NOMO-1 treated with DMSO at 0.1 percent for 48 hours (cell line): ENCODE data around the gene PPP1R3F.

ENCODE experiments used
- DNase-seq: peaks from one replicate; lab custom pipeline; 2025; ENCODE audit not compliant: unreplicated experiment; lab: John Stamatoyannopoulos, UW

The PPP1R3F gene, protein sequence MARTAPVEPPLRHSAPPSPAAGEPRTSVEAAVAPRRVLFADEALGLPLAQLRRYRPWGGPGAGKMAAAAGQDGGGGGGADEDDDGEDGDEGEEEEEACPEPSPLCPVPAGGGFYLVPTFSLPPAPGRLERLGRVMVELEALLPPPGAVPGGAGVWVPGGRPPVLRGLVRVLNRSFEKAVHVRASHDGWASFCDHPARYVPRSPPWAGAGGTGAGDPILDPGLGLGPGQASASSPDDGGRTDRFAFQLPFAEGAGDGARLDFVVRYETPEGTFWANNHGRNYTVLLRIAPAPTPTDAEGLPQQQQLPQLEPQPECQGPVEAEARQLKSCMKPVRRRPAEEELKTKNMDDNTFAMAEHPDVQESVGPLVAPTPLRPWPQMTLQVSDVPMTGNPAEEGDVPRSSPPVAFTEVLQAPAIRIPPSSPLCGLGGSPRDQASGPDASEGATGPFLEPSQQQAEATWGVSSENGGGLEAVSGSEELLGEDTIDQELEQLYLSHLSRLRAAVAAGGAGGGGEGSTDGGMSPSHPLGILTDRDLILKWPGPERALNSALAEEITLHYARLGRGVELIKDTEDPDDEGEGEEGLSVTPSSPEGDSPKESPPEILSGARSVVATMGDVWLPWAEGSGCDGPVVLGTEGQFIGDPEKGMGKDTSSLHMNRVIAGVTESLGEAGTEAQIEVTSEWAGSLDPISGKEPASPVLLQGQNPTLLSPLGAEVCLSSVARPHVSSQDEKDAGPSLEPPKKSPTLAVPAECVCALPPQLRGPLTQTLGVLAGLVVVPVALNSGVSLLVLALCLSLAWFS

DNA sequence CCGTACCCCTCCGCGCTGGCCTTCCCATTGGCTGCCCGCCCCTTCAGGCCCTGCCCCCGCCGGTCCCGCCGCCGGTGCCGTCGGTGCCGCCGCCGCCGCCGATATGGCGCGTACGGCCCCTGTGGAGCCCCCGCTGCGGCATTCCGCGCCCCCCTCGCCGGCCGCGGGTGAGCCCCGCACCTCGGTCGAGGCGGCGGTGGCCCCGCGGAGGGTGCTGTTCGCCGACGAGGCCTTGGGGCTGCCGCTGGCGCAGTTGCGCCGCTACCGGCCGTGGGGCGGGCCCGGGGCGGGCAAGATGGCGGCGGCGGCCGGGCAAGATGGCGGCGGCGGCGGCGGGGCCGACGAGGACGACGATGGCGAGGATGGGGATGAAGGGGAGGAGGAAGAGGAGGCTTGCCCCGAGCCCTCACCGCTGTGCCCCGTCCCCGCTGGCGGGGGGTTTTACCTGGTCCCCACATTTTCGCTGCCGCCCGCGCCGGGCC, at the start of gene PPP1R3F:
Gene PPP1R3F (plus strand): TSS at position 27 of the 482 bp plus-strand sequence. CDS start 77 bp downstream, at position 104.
- no peak for DNase-seq

DNA sequence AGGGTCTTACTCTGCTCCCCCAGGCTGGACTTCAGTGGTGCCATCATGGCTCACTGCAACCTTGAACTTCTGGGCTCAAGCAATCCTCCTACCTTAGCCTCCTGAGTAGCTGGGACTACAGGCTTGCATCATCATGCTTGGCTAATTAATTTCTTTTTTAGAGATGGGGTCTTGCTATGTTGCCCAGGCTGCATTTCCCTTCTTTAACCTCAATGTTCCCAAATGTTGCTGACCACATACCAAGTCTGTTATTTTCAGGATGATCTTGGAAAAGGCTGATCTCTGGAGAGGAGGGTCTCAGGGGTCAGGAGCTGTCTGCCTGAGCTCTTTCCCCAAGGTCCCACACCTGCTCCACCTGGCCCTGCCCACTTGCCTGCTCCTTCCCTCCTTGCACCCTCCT, 49.5 kb upstream of the PPP1R3F start:
- no peak for DNase-seq

DNA sequence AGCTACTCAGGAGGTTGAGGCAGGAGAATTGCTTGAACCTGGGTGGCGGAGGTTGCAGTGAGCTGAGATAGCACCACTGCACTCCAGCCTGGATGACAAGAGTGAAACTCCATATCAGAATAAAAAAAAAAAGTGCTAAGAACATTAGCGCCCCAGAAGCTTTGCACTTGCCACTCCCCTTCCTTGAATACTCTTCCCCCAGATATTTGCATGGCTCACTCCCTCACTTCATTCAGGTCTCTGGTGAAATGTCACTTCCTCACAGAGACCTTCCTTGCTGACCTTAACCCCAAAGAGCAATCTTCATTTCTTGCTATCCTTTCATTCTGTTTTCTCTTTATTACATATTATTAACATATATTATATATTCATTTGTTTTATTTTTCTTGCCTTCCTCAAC, 47.7 kb upstream of the PPP1R3F start:
- DNase-seq = no peak

DNA sequence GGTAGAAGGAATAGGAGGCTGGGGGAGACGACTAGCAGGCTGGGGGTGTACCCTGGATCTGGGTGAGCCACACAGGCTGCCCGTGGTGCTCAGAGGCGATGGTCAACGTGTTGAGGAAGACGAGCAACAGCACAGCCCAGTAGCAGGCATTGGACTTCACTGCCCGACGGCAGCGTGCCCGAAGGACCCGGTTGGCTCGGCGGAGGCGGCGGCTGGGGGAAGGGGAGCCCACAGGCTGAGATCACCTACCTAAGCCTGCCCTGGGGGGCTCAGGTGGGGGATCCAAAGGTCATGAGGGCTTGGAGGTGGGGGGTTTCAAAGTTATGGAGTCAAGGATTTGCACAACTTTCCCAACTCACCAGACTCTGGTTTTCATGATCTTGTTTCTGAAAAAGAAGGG, 43.7 kb upstream of the PPP1R3F start:
- no peak for DNase-seq

DNA sequence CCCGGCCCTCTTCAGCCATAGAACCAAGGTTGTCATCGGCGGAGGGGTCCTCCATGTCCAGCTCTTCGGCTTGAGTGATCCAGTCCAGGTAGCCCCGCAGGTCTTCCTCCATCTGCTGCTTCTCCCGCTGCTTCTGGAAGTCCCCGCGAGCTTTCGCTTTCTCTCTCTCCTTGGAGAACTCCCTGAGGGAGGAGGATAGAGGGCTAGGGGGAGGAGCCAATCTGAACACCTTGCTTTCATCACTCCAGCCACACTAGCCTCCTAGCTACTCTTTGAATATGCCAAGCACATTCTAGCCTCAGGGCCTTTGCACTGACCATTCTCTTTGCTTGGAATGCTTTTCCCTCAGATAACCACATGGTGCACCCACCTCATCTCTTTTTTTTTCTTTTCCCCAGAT, 42.6 kb upstream of the PPP1R3F start:
- no peak for DNase-seq

DNA sequence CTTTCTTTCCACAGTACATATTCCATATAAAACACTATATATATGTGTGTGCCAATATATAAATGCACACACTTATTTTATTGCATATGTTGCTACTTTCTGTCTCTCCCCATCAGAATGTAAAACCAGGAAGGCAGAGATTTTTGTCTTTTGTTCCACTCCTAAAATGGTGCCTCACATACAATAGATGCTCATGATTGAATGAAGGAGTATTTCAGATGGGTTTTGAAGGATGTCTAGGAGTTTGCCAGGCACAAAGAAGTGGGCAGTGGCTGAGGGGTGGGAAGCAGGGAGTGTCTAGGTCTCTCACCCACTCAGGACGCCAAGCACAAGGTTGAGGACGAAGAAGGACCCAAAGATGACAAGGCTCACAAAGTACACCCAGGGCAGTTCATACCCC, 41.9 kb upstream of the PPP1R3F start:
- DNase-seq = no peak

DNA sequence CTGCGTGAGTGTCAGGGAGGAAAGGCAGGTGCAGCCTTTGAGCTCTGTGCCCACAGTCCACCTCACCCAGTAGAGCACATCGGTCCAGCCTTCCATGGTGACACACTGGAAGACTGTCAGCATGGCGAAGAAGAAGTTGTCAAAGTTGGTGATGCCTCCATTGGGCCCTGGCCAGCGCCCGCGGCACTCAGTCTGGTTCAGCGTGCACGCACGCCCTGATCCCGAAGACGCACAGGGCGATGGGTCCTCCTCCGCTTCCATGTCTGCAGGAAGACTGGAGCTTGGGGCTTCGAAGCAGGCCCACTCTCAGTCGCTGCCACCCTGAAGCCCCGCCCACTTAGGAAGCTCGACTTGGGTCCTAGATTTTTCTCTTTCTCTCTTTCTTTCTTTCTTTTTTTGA, 41.4 kb upstream of the PPP1R3F start:
- DNase-seq = no peak

DNA sequence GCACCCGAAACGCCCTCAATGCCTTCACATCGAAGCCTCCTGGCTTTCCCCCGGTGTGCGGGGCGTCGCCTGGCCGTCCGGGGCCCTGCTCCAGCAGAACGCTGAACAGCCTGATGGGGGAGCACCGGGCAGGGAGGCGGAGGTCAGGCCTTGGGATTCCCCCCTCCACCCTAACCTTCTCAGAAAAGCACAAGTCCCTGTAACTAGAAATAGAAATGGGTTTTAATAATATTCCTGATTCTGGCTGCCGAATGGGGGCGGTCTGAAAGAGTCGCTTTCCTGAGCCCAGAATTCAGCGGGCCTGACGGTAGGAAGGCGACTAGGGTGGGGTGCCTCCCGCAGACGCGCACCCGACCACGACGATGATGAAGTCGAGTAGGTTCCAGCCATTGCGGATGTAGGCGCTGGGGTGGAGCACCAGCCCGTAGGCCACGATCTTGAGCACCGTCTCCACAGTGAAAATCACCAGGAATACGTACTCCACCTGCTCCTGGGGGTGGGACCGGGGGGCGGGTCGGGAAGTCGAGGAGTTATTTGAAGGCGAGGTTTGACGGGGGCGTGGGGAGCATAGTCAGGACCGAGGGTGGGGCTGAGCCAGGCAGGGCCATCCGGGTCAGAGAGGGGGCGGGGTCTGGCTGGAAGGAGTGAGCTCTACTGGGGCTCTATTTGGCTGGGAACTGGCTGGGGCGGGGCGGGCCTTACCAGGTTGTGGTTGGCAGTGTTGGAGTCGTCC, 38.9 kb upstream of the PPP1R3F start:
- DNase-seq = peak; percentile 53

DNA sequence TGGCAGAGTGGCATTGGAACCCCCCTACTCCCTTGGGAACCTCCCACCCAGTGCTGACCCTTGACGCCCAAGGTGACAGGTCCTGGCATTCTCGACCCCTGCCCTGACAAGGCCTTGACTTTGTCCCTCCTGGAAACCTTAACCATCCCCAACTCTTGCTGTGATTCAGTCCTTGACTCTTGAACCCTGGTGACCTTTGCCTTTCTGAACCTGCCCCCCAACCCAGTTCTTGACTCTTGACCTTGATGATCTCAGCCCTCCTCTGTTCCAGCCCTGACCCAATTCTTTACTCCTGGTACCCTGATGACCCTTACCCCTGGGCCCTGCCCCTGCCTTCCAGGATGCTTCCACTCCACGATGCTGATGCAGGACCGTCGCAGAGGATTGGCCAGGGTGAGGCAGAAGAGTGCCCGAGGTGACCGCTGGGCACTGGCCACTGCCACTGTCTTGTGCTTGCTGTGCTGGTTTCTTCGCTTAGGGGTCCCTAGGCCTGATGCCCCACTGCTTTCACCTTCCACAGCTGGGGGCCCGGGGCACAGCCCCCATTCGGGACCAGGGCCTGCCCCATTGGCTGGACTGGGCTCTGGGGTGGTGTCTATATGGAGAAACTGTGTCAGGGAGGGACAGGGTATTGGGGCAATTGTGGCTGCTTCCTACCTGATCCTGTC, 38.1 kb upstream of the PPP1R3F start:
- no peak for DNase-seq

DNA sequence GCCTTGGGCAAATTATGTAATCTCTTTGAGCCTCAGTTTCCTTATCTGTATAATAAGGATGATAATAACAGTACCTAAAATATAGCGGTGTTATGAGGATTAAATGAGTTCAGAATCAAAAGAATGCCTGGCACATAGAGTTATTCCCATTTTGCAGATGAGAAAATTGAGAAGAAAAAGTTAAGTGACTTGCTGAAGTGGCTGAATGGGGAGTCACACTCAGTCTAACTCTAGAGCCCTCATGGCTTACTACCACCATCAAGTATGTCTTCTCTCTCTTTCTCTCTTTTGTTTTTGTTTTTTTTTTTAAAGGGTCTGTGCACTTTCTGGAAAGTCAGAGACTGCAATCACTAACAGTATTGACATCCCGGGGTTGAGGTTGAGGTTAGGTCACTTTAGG, 37.1 kb upstream of the PPP1R3F start:
- no peak for DNase-seq

DNA sequence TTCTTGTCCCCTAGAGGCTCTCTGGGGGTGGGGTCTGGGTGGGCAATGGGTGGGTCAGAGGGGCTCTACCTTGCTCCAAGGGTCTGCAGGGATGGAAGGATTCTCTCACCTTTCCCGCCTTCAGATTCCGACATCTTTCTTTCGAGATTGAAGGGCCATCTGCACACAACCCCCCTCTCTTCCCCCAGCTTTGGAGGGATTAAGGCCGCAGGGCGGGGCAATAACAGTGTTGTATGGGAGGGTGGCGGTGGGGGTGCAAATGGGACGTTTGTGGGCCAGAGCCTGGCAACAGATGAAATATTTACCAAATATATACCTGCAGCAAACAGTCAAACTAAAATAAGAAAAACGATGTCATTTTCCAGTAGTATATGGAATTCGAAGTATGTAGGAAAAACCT, 36.4 kb upstream of the PPP1R3F start, which contains the start of gene CACNA1F:
Gene CACNA1F (minus strand): TSS at position 165 of the 400 bp plus-strand sequence. CDS start 31 bp downstream, at position 134.
- DNase-seq = no peak

DNA sequence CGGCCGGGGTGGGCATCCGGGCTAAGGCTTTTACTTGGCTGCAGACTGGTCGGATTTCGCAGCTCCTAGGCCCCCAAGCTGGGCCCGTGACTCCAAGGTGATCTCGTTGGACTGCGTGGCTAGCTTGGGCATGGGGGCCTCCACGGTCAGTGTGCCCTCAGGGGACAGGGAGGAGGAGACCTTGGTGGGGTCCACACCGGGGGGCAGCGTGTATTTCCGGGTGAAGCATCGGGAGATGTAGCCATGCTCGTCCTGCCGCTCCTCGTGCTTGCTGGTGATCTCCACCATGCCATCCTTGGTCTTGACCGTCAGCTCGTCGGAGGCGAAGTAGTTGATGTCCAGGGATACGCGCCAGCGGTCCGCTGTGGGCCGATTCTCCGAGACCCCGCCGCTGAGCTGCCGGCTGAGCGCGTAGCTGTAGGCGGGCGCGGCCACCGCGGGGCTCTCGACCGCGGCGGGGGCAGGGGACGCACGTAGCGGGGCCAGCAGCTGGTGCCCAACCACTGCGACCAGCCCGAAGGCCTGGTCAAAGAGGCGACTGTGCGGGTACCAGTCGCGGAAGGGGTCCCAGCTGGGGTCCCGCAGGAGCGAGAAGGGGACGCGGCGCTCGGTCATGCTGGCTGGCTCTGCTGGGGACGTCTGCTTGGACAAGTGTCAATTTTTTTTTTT, 35.6 kb upstream of the PPP1R3F start:
- no peak for DNase-seq

DNA sequence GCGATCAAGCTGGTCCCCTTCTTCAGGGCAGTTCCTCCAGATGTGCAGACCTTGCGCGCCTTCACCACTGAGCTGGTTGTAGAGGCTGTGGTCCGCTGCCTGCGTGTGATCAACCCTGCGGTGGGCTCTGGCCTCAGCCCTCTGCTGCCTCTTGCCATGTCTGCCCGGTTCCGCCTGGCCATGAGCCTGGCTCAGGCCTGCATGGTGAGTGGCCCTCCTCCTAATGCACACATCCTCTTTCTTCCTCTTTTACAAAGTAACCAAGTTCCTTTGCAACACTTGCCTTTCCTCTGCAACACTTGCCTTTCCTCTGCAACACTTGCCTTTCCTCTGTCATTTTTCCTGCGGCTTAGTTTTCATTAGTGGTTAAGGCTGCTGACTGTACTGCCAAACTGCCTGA, 32.5 kb upstream of the PPP1R3F start:
- DNase-seq = peak; percentile 84

DNA sequence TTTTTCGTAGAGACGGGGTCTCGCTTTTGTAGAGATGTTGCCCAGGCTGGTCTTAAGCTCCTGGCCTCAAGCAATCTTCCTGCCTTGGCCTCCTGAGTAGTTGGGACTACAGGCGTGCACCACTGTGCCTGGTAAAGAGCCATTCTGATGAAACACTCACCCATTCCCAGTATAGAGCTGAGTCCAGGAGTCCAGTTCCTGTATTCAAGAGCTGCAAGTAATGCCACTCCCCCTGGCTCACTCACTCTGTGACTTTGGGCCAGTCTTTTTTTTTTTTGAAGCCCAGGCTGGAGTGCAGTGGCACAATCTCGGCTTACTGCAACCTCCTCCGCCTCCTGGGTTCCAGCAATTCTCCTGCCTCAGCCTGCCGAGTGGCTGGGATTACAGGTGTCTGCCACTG, 30.9 kb upstream of the PPP1R3F start:
- no peak for DNase-seq

DNA sequence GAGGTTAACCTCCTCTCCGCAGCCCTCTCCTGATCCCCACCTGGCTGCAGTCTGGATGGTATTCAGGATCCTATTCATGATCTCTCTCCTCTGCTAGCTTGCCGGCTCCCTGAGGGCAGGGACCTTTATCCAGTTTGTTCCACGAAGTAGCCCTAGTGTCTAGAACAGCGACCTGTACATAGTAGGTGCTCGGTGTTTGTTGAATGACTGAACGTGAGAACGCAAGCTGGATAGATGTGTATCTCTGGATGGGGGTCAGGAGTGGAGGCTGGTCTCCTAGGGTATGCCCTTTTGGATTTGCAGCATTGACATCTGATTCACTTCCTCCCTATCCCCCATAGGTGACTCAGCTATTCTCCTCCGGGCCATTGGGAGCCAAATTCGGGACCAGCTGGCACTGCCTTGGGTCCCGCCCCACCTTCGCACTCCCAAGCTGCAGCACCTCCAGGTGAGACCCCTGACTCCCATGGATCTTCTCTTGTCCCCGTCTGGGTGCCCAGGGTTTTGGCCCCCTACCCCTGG, 27.0 kb upstream of the PPP1R3F start:
- no peak for DNase-seq

DNA sequence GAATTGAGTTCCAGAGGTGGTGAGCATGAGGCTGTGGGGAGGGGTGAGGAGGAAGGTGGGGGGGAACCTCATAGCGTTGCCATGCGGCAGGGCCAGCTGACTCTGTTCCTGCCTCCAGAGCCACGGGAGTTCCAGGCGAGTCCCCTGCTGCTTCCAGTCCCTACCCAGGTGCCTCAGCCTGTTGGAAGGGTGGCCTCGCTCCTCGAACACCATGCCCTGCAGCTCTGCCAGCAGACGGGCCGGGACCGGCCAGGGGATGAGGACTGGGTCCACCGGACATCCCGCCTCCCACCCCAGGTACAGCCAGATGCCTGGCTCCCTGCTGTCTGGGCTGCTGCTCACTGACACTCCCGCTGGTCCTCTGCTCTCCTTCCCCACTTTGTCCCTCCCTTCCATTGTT, 26.4 kb upstream of the PPP1R3F start:
- DNase-seq = no peak

DNA sequence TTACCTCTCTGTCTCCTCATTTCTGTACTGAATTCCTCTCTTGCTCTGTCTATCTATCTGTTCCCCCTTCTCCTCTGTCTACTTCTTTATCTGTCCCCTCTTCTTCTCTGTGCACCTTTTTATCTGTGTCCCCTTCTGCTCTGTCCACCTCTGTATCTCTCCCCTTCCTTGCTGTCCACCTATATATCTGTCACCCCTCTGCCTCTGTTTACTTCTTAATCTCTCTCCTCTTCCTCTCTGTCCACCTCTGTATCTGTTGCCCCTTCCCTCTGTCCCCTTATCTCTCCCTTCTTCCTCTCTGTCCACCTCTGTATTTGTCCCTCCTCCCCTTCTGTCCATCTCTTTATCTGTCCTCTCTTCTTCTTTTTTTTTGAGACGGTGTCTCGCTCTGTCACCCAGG, 25.4 kb upstream of the PPP1R3F start:
- no peak for DNase-seq

DNA sequence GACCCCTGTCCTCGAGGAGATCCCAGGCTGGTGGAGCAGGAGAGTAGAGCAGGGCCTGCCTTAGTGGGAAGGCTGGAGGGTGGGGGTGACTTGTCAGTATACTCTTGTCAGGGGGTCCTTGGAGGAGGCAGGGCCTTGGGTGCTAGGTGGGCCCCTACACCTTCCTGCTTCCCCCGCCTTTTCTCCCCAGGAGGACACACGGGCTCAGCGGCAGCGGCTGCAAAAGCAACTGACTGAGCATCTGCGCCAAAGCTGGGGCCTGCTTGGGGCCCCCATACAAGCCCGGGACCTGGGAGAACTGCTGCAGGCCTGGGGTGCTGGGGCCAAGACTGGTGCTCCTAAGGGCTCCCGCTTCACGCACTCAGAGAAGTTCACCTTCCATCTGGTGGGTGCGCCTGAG, 23.1 kb upstream of the PPP1R3F start:
- no peak for DNase-seq

DNA sequence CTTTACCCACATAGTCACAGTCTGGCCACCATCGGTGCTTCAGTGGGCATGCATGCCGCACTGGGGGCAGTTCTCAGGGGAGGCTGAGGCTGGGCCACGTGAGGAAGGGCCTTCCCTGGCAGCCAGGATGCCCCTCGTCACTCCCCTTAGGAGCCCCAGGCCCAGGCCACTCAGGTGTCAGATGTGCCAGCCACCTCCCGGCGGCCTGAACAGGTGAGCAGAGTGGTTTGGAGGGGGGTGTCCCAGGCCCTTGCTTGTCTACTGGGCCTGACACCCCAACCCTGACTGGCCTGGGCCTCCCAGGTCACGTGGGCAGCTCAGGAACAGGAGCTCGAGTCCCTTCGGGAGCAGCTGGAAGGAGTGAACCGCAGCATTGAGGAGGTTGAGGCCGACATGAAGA, 22.2 kb upstream of the PPP1R3F start:
- DNase-seq = no peak
